ENCODE results near the gene NIPAL3.

DNA sequence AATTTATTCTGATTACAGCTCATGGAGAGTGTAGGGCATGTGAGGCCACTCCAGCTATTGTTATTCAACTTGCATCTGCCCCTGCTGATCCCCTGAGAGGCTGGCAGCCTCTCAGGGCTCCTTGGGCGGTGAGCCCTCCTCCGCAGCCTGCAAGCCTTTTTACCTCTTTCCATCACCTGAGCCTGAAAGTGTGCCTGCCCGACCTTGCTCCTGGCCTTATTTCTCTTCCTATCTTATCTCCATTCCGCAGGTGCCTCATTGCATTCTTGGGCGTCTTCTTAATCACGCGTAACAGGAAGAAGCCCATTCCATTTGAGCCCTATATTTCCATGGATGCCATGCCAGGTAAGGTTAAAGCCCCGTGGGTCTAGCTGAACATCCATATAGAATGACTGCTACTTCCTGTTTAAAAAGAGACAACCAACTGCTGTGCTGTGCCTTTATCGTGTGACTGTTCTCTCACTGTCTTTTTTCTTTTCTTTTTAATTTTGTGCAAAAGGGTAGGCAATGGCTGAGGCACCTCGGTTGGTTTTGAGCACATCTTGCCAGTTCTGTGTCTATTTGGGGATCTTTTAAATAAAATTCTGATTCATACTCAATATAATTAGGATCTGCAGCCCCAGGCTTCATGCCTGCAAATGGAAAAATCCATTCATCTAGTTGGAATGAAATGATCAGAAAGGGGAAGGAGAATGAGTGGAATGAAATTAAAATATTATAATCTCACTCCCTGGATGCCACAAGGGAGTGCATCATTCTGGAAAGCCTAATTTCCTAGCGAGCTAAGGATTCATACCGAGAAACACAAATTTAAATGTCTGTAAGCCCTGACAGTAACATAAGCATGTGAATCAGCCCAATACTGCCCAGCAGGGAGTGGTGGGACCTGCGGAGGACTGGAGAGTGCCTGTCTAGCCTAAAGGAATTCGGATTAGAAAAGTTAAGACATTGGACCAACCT, 48.5 kb downstream of the NIPAL3 start:
- TF ChIP-seq, protein P1, sequence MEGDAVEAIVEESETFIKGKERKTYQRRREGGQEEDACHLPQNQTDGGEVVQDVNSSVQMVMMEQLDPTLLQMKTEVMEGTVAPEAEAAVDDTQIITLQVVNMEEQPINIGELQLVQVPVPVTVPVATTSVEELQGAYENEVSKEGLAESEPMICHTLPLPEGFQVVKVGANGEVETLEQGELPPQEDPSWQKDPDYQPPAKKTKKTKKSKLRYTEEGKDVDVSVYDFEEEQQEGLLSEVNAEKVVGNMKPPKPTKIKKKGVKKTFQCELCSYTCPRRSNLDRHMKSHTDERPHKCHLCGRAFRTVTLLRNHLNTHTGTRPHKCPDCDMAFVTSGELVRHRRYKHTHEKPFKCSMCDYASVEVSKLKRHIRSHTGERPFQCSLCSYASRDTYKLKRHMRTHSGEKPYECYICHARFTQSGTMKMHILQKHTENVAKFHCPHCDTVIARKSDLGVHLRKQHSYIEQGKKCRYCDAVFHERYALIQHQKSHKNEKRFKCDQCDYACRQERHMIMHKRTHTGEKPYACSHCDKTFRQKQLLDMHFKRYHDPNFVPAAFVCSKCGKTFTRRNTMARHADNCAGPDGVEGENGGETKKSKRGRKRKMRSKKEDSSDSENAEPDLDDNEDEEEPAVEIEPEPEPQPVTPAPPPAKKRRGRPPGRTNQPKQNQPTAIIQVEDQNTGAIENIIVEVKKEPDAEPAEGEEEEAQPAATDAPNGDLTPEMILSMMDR (IDR thresholded peaks at IDR 0.05) = no peak
- no peak for TF ChIP-seq EP300 (IDR thresholded peaks at IDR 0.05)

Data from esophagus muscularis mucosa (tissue), 3 donors.